Duodenal mucosa (tissue), 2 donors: ENCODE data around the gene DCLRE1A.

Source experiments
- H3K27ac ChIP-seq: one replicate; pipeline ENCODE4 v1.7.0; 2013; ENCODE audit warnings: low read depth, low read length
- H3K27me3 ChIP-seq, 2 donors: one replicate each; pipeline ENCODE4 v1.7.0; 2013; ENCODE audit warnings: low read length in 2 of 2, control low read depth in 1 of 2; ENCODE audit not compliant: insufficient read depth in 2 of 2, control insufficient read depth in 1 of 2
- H3K36me3 ChIP-seq, 2 donors: one replicate each; pipeline ENCODE4 v1.7.0; 2013; ENCODE audit warnings: low read length in 2 of 2, control low read depth in 1 of 2; ENCODE audit not compliant: insufficient read depth in 2 of 2, control insufficient read depth in 1 of 2
- H3K4me1 ChIP-seq, 2 donors: one replicate each; pipeline ENCODE4 v1.7.0; 2013; ENCODE audit warnings: low read length in 2 of 2, control low read depth in 1 of 2; ENCODE audit not compliant: insufficient read depth in 2 of 2, control insufficient read depth in 1 of 2
- H3K4me3 ChIP-seq, 2 donors: one replicate each; pipeline ENCODE4 v1.7.0; 2013; ENCODE audit warnings: low read length in 2 of 2, low read depth in 1 of 2
- H3K9ac ChIP-seq, 2 donors: one replicate each; pipeline ENCODE4 v1.7.0; 2013; ENCODE audit warnings: low read length in 2 of 2, low read depth in 1 of 2
- H3K9me3 ChIP-seq, 2 donors: one replicate each; pipeline ENCODE4 v1.7.0; 2013; ENCODE audit warnings: low read length in 2 of 2, control low read depth in 1 of 2; ENCODE audit not compliant: control insufficient read depth in 1 of 2

DCLRE1A gene

GRCh38 chr10:113859261-113859660 is 5.4 kb upstream of the DCLRE1A start:
- Histone ChIP-seq H3K9me3 (peaks cover 0 to 6% of the 10 kb centered on the region in 2 donors), H3K27ac (no peak overlapping the region), H3K27me3 (no peaks in the 10 kb centered on the region), H3K4me3 (no peak overlapping the region), H3K36me3 (peaks cover 13 to 24% of the 10 kb centered on the region in 2 donors), H3K4me1 (peaks cover 20 to 30% of the 10 kb centered on the region in 2 donors), H3K9ac (no peak overlapping the region)

GRCh38 chr10:113858541-113858940 is 4.7 kb upstream of the DCLRE1A start:
- Histone ChIP-seq H3K36me3 (peaks cover 13 to 22% of the 10 kb centered on the region in 2 donors), H3K27ac (no peak overlapping the region), H3K4me1 (peaks cover 20 to 32% of the 10 kb centered on the region in 2 donors), H3K9ac (no peak overlapping the region), H3K9me3 (peaks cover 0 to 6% of the 10 kb centered on the region in 2 donors), H3K4me3 (no peak overlapping the region), H3K27me3 (no peaks in the 10 kb centered on the region)

GRCh38 chr10:113857210-113857609 is 3.3 kb upstream of the DCLRE1A start:
- Histone ChIP-seq H3K27me3 (no peaks in the 10 kb centered on the region), H3K9ac (no peak overlapping the region), H3K9me3 (peaks cover 0 to 6% of the 10 kb centered on the region in 2 donors), H3K36me3 (peaks cover 13 to 22% of the 10 kb centered on the region in 2 donors), H3K4me3 (peak overlapping the region in 1 of 2 donors; percentile 81), H3K4me1 (peaks cover 27 to 45% of the 10 kb centered on the region in 2 donors), H3K27ac (no peak overlapping the region)

- no peaks in the 10 kb centered on the region for H3K27me3 ChIP-seq
- H3K4me3 ChIP-seq, result peak overlapping the region; percentile 81 to 94
- H3K9ac ChIP-seq, result no peak overlapping the region
- peaks cover 13 to 22% of the 10 kb centered on the region in 2 donors for H3K36me3 ChIP-seq
- H3K4me1 ChIP-seq, result peaks cover 29 to 45% of the 10 kb centered on the region in 2 donors
- H3K27ac ChIP-seq, result no peak overlapping the region
- peaks cover 0 to 6% of the 10 kb centered on the region in 2 donors for H3K9me3 ChIP-seq
Measured at GRCh38 chr10:113856563-113856962, 2.7 kb upstream of the DCLRE1A start.

- Histone ChIP-seq H3K4me1 (peaks cover 29 to 44% of the 10 kb centered on the region in 2 donors), H3K36me3 (peaks cover 5 to 12% of the 10 kb centered on the region in 2 donors), H3K27me3 (no peaks in the 10 kb centered on the region), H3K9ac (peak overlapping the region; percentile 91 to 94), H3K4me3 (peak overlapping the region; percentile 81 to 94), H3K27ac (peak overlapping the region; percentile 88), H3K9me3 (no peaks in the 10 kb centered on the region)
Measured at GRCh38 chr10:113854761-113855588, 1.1 kb upstream of the DCLRE1A start.

- Histone ChIP-seq H3K27me3 (no peaks in the 10 kb centered on the region), H3K4me3 (peak overlapping the region; percentile 81 to 94), H3K9me3 (no peaks in the 10 kb centered on the region), H3K36me3 (peaks cover 0 to 3% of the 10 kb centered on the region in 2 donors), H3K4me1 (peaks cover 29 to 37% of the 10 kb centered on the region in 2 donors), H3K27ac (peak overlapping the region; percentile 88), H3K9ac (peak overlapping the region; percentile 91 to 94)
Measured at GRCh38 chr10:113853578-113854012, 287 bp downstream of the DCLRE1A start.

- H3K4me1 ChIP-seq, result peaks cover 9 to 15% of the 10 kb centered on the region in 2 donors
- no peak overlapping the region for H3K27ac ChIP-seq
- no peaks in the 10 kb centered on the region for H3K9me3 ChIP-seq
- no peaks in the 10 kb centered on the region for H3K27me3 ChIP-seq
- no peak overlapping the region for H3K4me3 ChIP-seq
- peaks cover 0 to 4% of the 10 kb centered on the region in 2 donors for H3K36me3 ChIP-seq
- H3K9ac ChIP-seq, result no peak overlapping the region
Measured at GRCh38 chr10:113849946-113850345, 3.9 kb downstream of the DCLRE1A start.

- Histone ChIP-seq H3K36me3 (peaks cover 0 to 4% of the 10 kb centered on the region in 2 donors), H3K27me3 (no peaks in the 10 kb centered on the region), H3K4me3 (no peak overlapping the region), H3K9me3 (no peaks in the 10 kb centered on the region), H3K9ac (no peak overlapping the region), H3K4me1 (peaks cover 9 to 15% of the 10 kb centered on the region in 2 donors), H3K27ac (no peak overlapping the region)
Measured at GRCh38 chr10:113849140-113849803, 4.6 kb downstream of the DCLRE1A start.

GRCh38 chr10:113846036-113846435 is 7.8 kb downstream of the DCLRE1A start:
- H3K27ac ChIP-seq, result no peak overlapping the region
- no peaks in the 10 kb centered on the region for H3K27me3 ChIP-seq
- H3K4me1 ChIP-seq, result no peaks in the 10 kb centered on the region
- H3K36me3 ChIP-seq, result peaks cover 0 to 9% of the 10 kb centered on the region in 2 donors
- H3K9ac ChIP-seq, result no peak overlapping the region
- H3K9me3 ChIP-seq, result no peaks in the 10 kb centered on the region
- H3K4me3 ChIP-seq, result no peak overlapping the region

- Histone ChIP-seq H3K27me3 (no peaks in the 10 kb centered on the region), H3K9ac (no peak overlapping the region), H3K4me1 (no peaks in the 10 kb centered on the region), H3K9me3 (no peaks in the 10 kb centered on the region), H3K27ac (no peak overlapping the region), H3K4me3 (no peak overlapping the region), H3K36me3 (peaks cover 0 to 17% of the 10 kb centered on the region in 2 donors)
Measured at GRCh38 chr10:113843972-113844485, 9.9 kb downstream of the DCLRE1A start.
